Esophagus squamous epithelium (tissue), 5 donors: ENCODE results near the gene CSPG5. TPM values are rescaled to one million over a fixed set of nuclear protein-coding genes. Genes with fewer than 3 reads are reported as not detected.

Source experiments
- DNase-seq: peaks from one replicate; lab custom pipeline; 2025; lab: John Stamatoyannopoulos, UW
- H3K27ac ChIP-seq, 4 donors: fragments of 200-600 bp; sonication (generic); one replicate each; pipeline ENCODE4 v1.5.1; 2016 to 2019; ENCODE audit warnings: mild to moderate bottlenecking in 1 of 4
- H3K27me3 ChIP-seq, 4 donors: fragments of 200-600 bp; sonication (generic); 1 replicate in 3 of 4; 2 replicates in 1 of 4; pipeline versions ENCODE4 v1.5.1 to v1.6.0; 2017 to 2021; ENCODE audit warnings: antibody characterized with exemption in 1 of 4
- H3K36me3 ChIP-seq, 3 donors: fragments of 200-600 bp; sonication (generic); one replicate each; pipeline ENCODE4 v1.5.1; 2016 to 2019
- H3K4me1 ChIP-seq, 3 donors: fragments of 200-600 bp; sonication (generic); one replicate each; pipeline ENCODE4 v1.5.1; 2017 to 2019
- H3K4me3 ChIP-seq, 4 donors: fragments of 200-600 bp; sonication (generic); 1 replicate in 3 of 4; 2 replicates in 1 of 4; pipeline ENCODE4 v1.5.1; 2016 to 2019; ENCODE audit warnings: mild to moderate bottlenecking in 2 of 4, moderate library complexity in 1 of 4
- H3K9me3 ChIP-seq, 3 donors: fragments of 200-600 bp; sonication (generic); one replicate each; pipeline ENCODE4 v1.5.1; 2016 to 2019
- CTCF ChIP-seq, 6 experiments: fragments of 450-650 bp in 4 of 6; fragments of 200-600 bp in 2 of 6; sonication (generic) in 2 of 6; IDR thresholded peaks; one replicate each; pipeline ENCODE4 v1.5.1; 2016 to 2019; ENCODE audit warnings: antibody characterized with exemption in 6 of 6, mild to moderate bottlenecking in 4 of 6, moderate library complexity in 4 of 6
- POLR2A ChIP-seq, 4 donors: fragments of 450-650 bp; IDR thresholded peaks; one replicate each; pipeline ENCODE4 v1.6.1; 2017; ENCODE audit warnings: antibody characterized with exemption in 4 of 4, mild to moderate bottlenecking in 4 of 4, moderate library complexity in 3 of 4
- WGBS, 2 donors: methylation state at CpG; one replicate each; pipeline ENCODE4 v1.1.5; 2018; 5-methylcytosine and 5-hydroxymethylcytosine counted together
- intact Hi-C: fragments of 100-400 bp; cut with DNase I; formaldehyde crosslinking; loops from one replicate; pipeline ENCODE4 v1.15.0; 2022
- total RNA-seq, 4 donors: library from RNA; depleted of rRNA; stranded (reverse); fragments of >200 nt; gene quantifications; one replicate each; pipeline ENCODE4 v1.1.0, GENCODE V29; 2016
- donor health status: DM: yes; HTN: yes; CAD: no.

Gene CSPG5
- total RNA-seq, 4 donors from 2014 or later, result 0.19 to 0.32 (median 0.31) TPM; not detected in 1

- Histone ChIP-seq H3K27ac (no peak overlapping the region), H3K9me3 (no peaks in the 10 kb centered on the region), H3K36me3 (peaks cover 0 to 89% (median 20%) of the 10 kb centered on the region in 3 donors), H3K27me3 (no peaks in the 10 kb centered on the region), H3K4me3 (no peak overlapping the region), H3K4me1 (no peaks in the 10 kb centered on the region)
- intact Hi-C loops, result no loop called here
- DNase-seq, result no peak
- WGBS, 2 donors, result 85 to 89% methylated on average over 2 to 4 of the region's 4 CpGs
- TF ChIP-seq POLR2A (IDR thresholded peaks at IDR 0.05) (no peak), CTCF (IDR thresholded peaks at IDR 0.05) (no peak)
Measured at GRCh38 chr3:47588587-47588986, 9.9 kb upstream of the CSPG5 start.

GRCh38 chr3:47588053-47588452 lies 9.4 kb upstream of the CSPG5 start:
- no peaks in the 10 kb centered on the region for H3K4me1 ChIP-seq
- no peaks in the 10 kb centered on the region for H3K9me3 ChIP-seq
- no peak for DNase-seq
- no peaks in the 10 kb centered on the region for H3K27me3 ChIP-seq
- peaks cover 0 to 83% (median 20%) of the 10 kb centered on the region in 3 donors for H3K36me3 ChIP-seq
- intact Hi-C loops, result no loop called here
- no peak overlapping the region for H3K27ac ChIP-seq
- H3K4me3 ChIP-seq, result no peak overlapping the region
- TF ChIP-seq CTCF (IDR thresholded peaks at IDR 0.05), result no peak
- no peak for TF ChIP-seq POLR2A (IDR thresholded peaks at IDR 0.05)
- WGBS, 2 donors, result 87 to 91% methylated on average over 7 of the region's 7 CpGs

- H3K36me3 ChIP-seq, result peaks cover 0 to 71% (median 20%) of the 10 kb centered on the region in 3 donors
- H3K27ac ChIP-seq, result no peak overlapping the region
- no peaks in the 10 kb centered on the region for H3K27me3 ChIP-seq
- DNase-seq, result no peak
- 82 to 95% methylated on average over 5 to 6 of the region's 6 CpGs for WGBS, 2 donors
- no peaks in the 10 kb centered on the region for H3K9me3 ChIP-seq
- intact Hi-C loops, result no loop called here
- no peak overlapping the region for H3K4me3 ChIP-seq
- H3K4me1 ChIP-seq, result no peaks in the 10 kb centered on the region
- TF ChIP-seq CTCF (IDR thresholded peaks at IDR 0.05) (no peak), POLR2A (IDR thresholded peaks at IDR 0.05) (no peak)
Measured at GRCh38 chr3:47586746-47587145, 8.1 kb upstream of the CSPG5 start.

GRCh38 chr3:47583320-47584075 lies 4.8 kb upstream of the CSPG5 start:
- no peak for DNase-seq
- intact Hi-C loops, result no loop called here
- WGBS, 2 donors, result 42 to 66% methylated on average over 2 of the region's 3 CpGs

More at GRCh38 chr3:47583320-47584075, 4.8 kb upstream of the CSPG5 start:
- H3K27ac ChIP-seq, result no peak overlapping the region
- no peaks in the 10 kb centered on the region for H3K9me3 ChIP-seq
- peaks cover 4 to 8% (median 6%) of the 10 kb centered on the region in 3 donors for H3K4me1 ChIP-seq
- TF ChIP-seq CTCF (IDR thresholded peaks at IDR 0.05) (no peak), POLR2A (IDR thresholded peaks at IDR 0.05) (no peak)
- H3K4me3 ChIP-seq, result no peak overlapping the region
- H3K36me3 ChIP-seq, result peaks cover 0 to 40% (median 0%) of the 10 kb centered on the region in 3 donors
- H3K27me3 ChIP-seq, result peaks cover 0 to 18% (median 1%) of the 10 kb centered on the region in 4 donors
